Loucy (cell line): ENCODE measurements around the gene IL1A.

Experiments used
- H2AFZ ChIP-seq: fragments of 200-600 bp; sonication (generic); 2 replicates; pipeline ENCODE4 v1.6.0; 2016; ENCODE audit warnings: antibody characterized with exemption, mild to moderate bottlenecking, low read length, moderate library complexity
- H3F3A ChIP-seq: fragments of 200-600 bp; 2 replicates; pipeline ENCODE4 v1.6.0; 2016; ENCODE audit warnings: antibody characterized with exemption, low read depth, mild to moderate bottlenecking
- H3K27me3 ChIP-seq: fragments of 200-600 bp; sonication (generic); 2 replicates; pipeline ENCODE4 v1.6.1; 2014; ENCODE audit warnings: low read length, mild to moderate bottlenecking; ENCODE audit not compliant: insufficient read depth, poor library complexity, severe bottlenecking
- H3K36me3 ChIP-seq: fragments of 200-600 bp; sonication (generic); 2 replicates; pipeline ENCODE4 v1.6.1; 2016; ENCODE audit warnings: low read length; ENCODE audit not compliant: insufficient read depth
- H3K4me1 ChIP-seq: fragments of 200-600 bp; sonication (generic); 2 replicates; pipeline ENCODE4 v1.5.1; 2014; ENCODE audit warnings: low read length, mild to moderate bottlenecking; ENCODE audit not compliant: insufficient read depth, poor library complexity, severe bottlenecking
- H3K4me2 ChIP-seq: fragments of 200-600 bp; sonication (generic); 2 replicates; pipeline ENCODE4 v1.6.0; 2014; ENCODE audit warnings: antibody characterized with exemption, low read length, low read depth, mild to moderate bottlenecking; ENCODE audit not compliant: poor library complexity, severe bottlenecking
- H3K4me3 ChIP-seq: fragments of 200-600 bp; sonication (generic); 2 replicates; pipeline ENCODE4 v1.5.1; 2014; ENCODE audit warnings: low read length, mild to moderate bottlenecking, mixed read lengths; ENCODE audit not compliant: poor library complexity, severe bottlenecking
- H3K79me2 ChIP-seq: fragments of 200-600 bp; sonication (generic); 2 replicates; pipeline ENCODE4 v1.6.1; 2014; ENCODE audit warnings: low read length; ENCODE audit not compliant: insufficient read depth
- H3K9ac ChIP-seq: fragments of 200-600 bp; sonication (generic); 2 replicates; pipeline ENCODE4 v1.6.0; 2014; ENCODE audit warnings: mild to moderate bottlenecking, low read depth, low read length, moderate library complexity; ENCODE audit not compliant: poor library complexity, severe bottlenecking
- H3K9me2 ChIP-seq: fragments of 200-600 bp; sonication (generic); replicated peaks from 2 replicates; pipeline ENCODE4 v1.6.1; 2016; ENCODE audit warnings: low read depth, low read length, mixed read lengths
- H3K9me3 ChIP-seq: fragments of 200-600 bp; sonication (generic); 2 replicates; pipeline ENCODE4 v1.6.1; 2014; ENCODE audit warnings: mild to moderate bottlenecking, antibody characterized with exemption, low read length, low read depth; ENCODE audit not compliant: insufficient read depth
- H4K20me1 ChIP-seq: fragments of 200-600 bp; sonication (generic); 2 replicates; pipeline ENCODE4 v1.6.0; 2014; ENCODE audit warnings: antibody characterized with exemption, low read length, mild to moderate bottlenecking; ENCODE audit not compliant: insufficient read depth, poor library complexity, severe bottlenecking
- EZH2phosphoT487 ChIP-seq: fragments of 200-600 bp; IDR thresholded peaks from 2 replicates; pipeline ENCODE4 v1.6.1; 2018; ENCODE audit warnings: antibody characterized with exemption, mild to moderate bottlenecking, moderate library complexity, borderline replicate concordance
- TF ChIP-seq, protein P1 (sequence below): fragments of 200-600 bp; sonication (generic); conservative IDR thresholded peaks from 2 replicates; pipeline ENCODE4 v1.5.1; 2014; ENCODE audit warnings: mild to moderate bottlenecking, antibody characterized with exemption, low read length

Gene IL1A

DNA sequence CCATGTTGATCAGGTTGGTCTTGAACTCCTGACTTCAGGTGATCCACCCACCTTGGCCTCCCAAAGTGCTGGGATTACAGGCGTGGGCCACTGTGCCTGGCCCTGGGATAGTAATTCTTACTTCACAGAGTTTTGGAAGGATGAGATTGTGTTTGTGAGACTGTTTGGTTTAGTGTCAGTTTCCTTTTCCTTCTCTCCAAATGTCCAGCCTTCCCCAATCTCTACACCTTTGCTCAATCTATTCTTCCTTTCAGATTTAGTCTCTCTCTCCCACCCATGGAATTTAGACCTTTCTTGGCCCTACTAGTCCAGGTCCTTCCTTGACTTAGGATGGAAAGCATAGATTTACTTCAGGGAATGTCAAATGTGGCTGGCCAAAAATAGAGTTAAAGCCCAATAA, 12.2 kb upstream of the IL1A start:
- Histone ChIP-seq H3K9ac (no peak overlapping the region), H2AFZ (no peak overlapping the region), H3K4me2 (no peak overlapping the region), H3K79me2 (no peaks in the 10 kb centered on the region), H3K9me3 (no peaks in the 10 kb centered on the region), H3K36me3 (no peaks in the 10 kb centered on the region), H3F3A (no peaks in the 10 kb centered on the region), H3K4me1 (peaks cover 2% of the 10 kb centered on the region), H3K27me3 (no peaks in the 10 kb centered on the region), H3K4me3 (no peak overlapping the region), H3K9me2 (no peaks in the 10 kb centered on the region), H4K20me1 (no peaks in the 10 kb centered on the region)
- no peak for TF ChIP-seq EZH2phosphoT487
- TF ChIP-seq, protein P1, sequence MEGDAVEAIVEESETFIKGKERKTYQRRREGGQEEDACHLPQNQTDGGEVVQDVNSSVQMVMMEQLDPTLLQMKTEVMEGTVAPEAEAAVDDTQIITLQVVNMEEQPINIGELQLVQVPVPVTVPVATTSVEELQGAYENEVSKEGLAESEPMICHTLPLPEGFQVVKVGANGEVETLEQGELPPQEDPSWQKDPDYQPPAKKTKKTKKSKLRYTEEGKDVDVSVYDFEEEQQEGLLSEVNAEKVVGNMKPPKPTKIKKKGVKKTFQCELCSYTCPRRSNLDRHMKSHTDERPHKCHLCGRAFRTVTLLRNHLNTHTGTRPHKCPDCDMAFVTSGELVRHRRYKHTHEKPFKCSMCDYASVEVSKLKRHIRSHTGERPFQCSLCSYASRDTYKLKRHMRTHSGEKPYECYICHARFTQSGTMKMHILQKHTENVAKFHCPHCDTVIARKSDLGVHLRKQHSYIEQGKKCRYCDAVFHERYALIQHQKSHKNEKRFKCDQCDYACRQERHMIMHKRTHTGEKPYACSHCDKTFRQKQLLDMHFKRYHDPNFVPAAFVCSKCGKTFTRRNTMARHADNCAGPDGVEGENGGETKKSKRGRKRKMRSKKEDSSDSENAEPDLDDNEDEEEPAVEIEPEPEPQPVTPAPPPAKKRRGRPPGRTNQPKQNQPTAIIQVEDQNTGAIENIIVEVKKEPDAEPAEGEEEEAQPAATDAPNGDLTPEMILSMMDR = no peak

DNA sequence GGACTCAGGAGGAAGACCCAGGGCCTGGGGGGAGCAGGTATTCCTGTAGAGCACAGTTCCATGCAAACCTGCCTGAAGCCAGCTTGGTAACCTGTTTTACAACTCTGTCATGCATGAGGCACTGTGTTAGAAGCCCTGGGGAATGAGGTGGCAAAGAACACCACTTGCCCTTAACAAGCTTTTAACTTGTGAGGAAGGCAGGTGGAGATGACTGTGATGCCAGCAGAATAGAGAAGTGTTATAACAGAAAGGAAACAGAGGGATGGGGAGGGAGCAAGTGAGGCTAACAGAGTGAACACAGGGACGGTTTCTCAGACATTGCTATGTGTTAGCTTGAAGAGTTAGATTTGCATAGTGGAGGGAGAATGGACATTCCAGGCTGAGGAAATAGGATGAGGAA, 11.5 kb upstream of the IL1A start:
- no peaks in the 10 kb centered on the region for H3K9me3 ChIP-seq
- no peaks in the 10 kb centered on the region for H4K20me1 ChIP-seq
- TF ChIP-seq, protein P1 = no peak
- no peak for TF ChIP-seq EZH2phosphoT487
- H3K4me2 ChIP-seq = no peak overlapping the region
- H3K9ac ChIP-seq = no peak overlapping the region
- H3F3A ChIP-seq = no peaks in the 10 kb centered on the region
- no peaks in the 10 kb centered on the region for H3K9me2 ChIP-seq
- H3K27me3 ChIP-seq = no peaks in the 10 kb centered on the region
- H3K4me1 ChIP-seq = peaks cover 2% of the 10 kb centered on the region
- H3K4me3 ChIP-seq = no peak overlapping the region
- H3K79me2 ChIP-seq = no peaks in the 10 kb centered on the region
- no peak overlapping the region for H2AFZ ChIP-seq
- H3K36me3 ChIP-seq = no peaks in the 10 kb centered on the region

DNA sequence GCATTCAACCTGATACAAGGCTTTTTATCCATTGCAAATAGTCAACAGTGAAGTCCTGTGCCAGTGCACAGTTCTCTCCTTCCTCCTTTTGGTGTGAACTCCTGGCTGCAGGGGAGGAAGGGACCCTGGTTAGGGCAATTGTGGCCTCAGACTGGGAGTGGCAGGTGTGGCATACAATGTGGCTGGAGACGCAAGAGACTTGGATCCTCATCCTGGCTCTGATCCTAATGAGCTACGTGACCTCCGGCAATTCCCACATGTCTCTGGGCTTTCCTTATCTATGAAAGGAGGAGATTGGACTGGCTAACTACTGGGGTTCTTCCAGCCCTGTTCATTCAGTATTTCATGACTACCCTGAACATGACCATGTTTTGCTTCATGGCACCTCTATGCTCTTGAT, 10.5 kb upstream of the IL1A start:
- Histone ChIP-seq H3K4me1 (peaks cover 2% of the 10 kb centered on the region), H3K4me2 (no peak overlapping the region), H2AFZ (no peak overlapping the region), H3K9me3 (no peaks in the 10 kb centered on the region), H3K4me3 (no peak overlapping the region), H4K20me1 (no peaks in the 10 kb centered on the region), H3F3A (no peaks in the 10 kb centered on the region), H3K9me2 (no peaks in the 10 kb centered on the region), H3K9ac (no peak overlapping the region), H3K36me3 (no peaks in the 10 kb centered on the region), H3K79me2 (no peaks in the 10 kb centered on the region), H3K27me3 (no peaks in the 10 kb centered on the region)
- TF ChIP-seq, protein P1 = no peak
- no peak for TF ChIP-seq EZH2phosphoT487
